ENCODE measurements around the gene ANKRD6. TPM values are rescaled to one million over a fixed set of nuclear protein-coding genes. Genes with fewer than 3 reads are reported as not detected.
A peak's percentile ranks its signal among the peaks of the same experiment; 100 is the strongest.

The ANKRD6 gene
- total RNA-seq, 1 experiment from 2014 or later, result 22.1 TPM

DNA sequence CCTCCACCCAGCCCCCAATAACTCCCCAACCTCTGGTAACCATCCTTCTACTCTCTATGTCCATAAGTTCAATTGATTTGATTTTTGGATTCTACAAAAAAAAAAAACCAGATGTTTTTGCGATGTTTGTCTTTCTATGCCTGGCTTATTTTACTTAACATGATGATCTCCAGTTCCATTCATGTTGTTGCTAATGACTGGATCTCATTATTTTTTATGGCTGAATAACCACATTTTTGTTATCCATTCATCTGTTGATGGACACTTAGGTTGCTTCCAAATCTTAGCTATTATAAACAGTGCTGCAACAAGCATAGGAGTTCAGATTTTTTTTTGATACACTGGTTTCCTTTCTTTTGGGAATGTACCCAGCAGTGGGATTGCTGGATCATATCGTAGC is 106.8 kb downstream of the ANKRD6 start:
- no peak for DNase-seq (ENCODE audit: low spot score)

DNA sequence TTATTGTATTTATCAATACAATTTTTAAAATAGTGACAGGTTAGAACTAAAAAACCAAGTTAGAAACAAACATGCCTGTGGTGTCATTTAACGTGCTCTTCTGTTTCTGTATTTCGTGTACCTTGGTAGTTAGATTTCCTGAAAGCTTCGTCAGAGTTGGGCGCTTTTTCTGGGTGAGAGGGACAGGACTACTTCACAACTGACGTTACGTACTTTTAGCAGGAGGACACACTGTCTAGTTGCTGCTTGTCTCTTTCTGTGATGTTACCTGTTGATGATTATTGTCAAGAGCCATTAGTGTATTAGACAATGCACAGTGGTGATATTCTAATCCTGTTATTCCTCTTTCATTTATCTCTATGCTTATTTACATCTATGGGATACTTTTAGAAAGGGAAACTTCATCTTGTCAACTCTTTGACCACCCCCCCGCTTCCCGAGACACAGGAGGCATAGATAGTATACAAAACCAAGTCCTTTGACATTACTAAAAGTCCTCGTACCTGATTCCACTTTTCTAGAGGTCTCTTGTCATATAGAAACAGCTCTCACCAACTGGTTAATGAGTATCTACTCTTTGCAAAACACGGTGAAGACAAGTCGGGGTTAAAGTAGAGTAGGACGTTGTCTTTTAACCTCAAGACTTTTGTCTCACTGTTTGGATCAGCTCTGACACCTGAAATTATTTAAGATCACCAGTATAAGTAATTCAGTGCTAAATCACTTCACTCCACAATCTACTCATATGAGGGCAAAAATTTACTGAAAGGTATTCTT is 109.3 kb downstream of the ANKRD6 start:
- in situ Hi-C loops (cut with HindIII; ENCODE audit: low sequenced_read_pairs), result no loop called here
- no peak for DNase-seq (ENCODE audit: low spot score)

More for the DNA sequence above, 106.8 kb downstream of the ANKRD6 start:
- in situ Hi-C loops (cut with HindIII; ENCODE audit: low sequenced_read_pairs), result no loop called here

DNA sequence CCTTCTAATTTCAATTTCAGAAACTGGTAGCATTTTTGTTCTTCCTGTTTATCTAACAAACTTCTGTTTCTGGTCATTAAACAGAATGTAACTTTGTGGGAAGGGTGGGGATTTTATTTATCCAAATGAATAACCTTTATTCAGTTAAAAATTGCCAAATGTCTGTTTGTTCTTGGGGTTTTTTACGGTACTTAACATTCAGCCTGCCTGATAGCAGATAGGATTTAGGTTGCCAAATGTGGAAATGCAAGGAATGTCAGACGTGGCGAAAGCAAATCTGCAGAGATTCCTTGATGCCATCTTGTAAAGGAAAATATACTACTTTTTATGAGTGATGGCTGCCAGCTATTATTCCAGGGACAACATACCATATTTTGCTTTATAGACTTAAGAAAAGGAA is 109.9 kb downstream of the ANKRD6 start:
- in situ Hi-C loops (cut with HindIII; ENCODE audit: low sequenced_read_pairs), result no loop called here
- no peak for DNase-seq (ENCODE audit: low spot score)

DNA sequence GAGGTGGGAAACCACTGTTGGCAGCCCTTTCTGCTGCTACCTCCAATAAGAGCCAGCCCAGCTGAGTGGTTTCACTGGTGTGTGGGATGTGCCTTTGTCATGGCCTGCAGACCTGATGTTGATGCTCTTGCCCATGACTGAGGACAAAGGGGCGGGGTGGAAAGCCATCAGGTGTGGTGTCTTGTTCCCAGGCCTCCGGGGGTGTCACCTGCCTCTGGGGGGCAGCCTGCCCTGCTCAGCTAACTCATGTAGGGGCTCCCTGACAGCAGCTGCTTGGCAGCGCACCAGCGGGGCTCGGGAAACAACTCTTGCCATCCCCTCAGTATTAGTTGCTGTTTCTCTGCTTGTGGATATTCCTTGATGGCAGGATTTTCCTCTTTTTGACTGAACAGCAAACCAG is 114.3 kb downstream of the ANKRD6 start:
- DNase-seq (ENCODE audit: low spot score), result no peak
- in situ Hi-C loops (cut with HindIII; ENCODE audit: low sequenced_read_pairs), result no loop called here

DNA sequence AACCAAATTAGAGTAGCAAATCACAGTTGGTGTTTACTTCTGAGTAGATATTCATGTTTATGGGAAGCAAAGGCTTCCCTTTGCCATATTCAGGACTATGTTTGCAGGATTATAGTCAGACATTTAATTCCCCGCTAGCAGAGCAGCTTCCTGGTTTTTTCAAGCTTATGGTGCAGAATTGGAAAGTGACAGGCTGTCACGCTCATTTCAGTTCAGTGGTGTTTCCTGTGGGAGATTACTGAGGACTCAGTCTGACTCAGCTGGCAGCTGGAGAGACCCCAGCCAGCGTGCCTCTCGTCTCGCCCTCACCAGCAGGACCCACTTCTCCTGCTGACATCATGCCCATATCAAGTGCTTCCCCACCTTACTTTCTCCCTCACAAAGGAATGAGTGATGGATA is 120.5 kb downstream of the ANKRD6 start:
- DNase-seq (ENCODE audit: low spot score), result no peak
- in situ Hi-C loops (cut with HindIII; ENCODE audit: low sequenced_read_pairs), result no loop called here

DNA sequence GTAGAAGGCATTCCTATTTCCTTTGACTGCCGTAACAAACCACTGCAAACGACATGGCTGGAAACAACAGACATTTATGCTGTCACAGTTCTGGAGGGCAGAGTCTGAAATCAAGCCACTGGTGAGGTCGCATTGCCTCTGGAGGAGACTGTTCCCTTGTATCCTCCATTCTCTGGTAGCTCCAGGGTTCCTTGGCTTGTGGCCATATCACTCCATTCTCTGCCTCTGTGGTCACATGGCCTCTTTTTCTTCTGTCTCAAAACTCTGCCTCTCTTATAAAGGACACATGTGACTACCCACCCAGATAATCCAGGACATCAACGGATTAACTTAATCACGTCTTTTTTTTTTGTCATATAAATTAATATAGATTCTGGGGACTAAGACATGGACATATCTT is 121.2 kb downstream of the ANKRD6 start:
- in situ Hi-C loops (cut with HindIII; ENCODE audit: low sequenced_read_pairs), result no loop called here
- no peak for DNase-seq (ENCODE audit: low spot score)

DNA sequence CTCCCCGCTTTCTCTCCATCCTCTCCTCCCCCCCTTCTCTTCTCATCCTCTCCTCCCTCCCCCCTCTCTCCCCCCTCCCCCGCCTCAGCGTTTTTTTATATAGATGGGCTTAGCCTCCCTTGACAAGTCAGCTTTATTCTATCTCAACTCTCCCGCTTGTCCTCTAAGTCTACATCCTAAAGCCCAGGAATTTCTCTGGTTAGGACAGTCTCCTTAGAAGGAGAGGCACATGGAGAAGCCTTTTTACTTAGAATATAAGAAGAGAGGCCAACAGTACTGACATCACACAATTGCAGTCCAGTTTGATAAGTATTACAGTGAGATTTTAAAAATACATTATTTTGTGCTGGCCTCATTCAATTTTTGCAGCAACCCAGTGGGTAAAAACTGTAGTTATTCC is 122.1 kb downstream of the ANKRD6 start:
- no peak for DNase-seq (ENCODE audit: low spot score)
- in situ Hi-C loops (cut with HindIII; ENCODE audit: low sequenced_read_pairs), result no loop called here

DNA sequence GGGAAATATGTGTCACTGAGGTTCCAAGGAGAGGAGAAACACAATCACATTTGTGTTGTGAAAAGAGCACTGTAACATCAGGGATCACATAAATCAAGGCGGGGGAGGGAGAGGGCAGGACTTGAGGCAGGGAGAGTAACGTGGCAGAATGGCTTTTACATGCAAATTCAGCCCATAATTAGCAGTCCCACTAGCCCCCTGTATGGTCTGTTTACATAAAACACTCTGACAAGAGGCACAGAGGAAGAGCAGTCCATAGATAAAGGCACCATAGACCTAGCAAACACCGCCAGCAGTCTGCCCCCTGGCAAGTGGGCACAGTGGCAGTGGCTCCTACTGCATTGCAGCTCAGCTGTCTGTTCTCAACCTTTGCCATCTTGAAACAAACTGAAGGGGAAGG is 122.9 kb downstream of the ANKRD6 start:
- in situ Hi-C loops (cut with HindIII; ENCODE audit: low sequenced_read_pairs), result no loop called here
- DNase-seq (ENCODE audit: low spot score), result no peak

DNA sequence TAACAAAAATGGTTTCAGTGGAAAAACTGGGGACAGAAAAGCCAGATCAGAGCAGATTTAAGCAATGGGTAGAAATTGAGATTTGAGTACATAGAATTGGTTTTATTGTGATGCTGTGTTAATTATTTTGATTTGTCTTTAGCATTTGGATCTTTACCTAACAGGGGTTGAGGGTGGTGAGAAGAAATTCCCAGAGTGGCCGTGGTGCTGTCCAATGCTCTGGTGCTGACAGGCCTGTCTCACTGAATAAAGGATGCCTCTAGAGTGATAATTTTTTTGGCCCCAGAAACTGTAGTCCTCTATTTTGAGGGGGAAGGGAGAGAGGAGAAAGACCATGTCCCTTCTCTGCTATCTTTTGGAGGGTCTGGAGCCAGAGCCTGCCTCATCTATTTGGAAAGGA is 126.5 kb downstream of the ANKRD6 start:
- in situ Hi-C loops (cut with HindIII; ENCODE audit: low sequenced_read_pairs), result no loop called here
- no peak for DNase-seq (ENCODE audit: low spot score)

DNA sequence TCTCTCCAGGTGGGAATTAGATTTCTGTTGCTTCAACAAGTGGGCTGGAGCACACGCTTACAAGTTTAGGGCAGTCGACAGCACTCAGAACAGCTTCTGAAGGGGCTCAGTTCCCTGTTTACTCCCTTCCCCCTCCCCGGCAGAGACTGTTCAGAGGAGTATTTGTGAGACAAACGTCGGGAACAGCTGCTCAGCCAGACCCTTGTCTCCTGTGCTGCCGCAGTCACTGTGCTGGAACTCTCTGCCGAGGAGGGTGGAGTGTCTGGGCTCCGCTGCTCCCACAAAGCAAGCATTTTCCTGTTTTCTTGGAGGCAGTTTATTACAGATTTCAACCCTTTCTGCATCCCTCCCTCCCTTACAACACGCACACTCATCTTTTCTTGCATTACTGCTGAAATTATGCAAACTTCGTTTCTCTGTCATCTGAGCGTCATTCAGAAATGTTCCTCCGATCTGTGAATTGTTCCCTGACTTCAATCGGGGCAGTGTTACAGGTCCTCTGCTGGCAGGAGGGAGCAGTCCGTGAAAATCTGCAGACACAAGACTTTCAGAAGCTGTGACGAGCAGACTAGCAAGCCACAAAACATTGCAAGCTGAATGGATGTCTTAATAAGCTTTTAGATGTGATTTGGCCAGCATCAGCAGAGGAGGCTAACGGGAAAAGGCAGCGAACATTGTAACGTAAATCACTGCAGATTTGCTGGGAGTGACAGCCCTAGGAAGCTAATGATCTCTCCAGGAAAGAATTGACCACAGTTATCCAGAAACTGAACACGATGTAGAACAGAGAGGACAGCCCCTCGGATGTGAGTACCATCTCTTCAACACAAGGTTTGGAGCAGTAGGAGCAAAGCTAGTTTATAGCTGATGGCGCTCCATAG is 129.4 kb downstream of the ANKRD6 start:
- in situ Hi-C loops (cut with HindIII; ENCODE audit: low sequenced_read_pairs), result no loop called here
- peak; percentile 84 for DNase-seq (ENCODE audit: low spot score)

DNA sequence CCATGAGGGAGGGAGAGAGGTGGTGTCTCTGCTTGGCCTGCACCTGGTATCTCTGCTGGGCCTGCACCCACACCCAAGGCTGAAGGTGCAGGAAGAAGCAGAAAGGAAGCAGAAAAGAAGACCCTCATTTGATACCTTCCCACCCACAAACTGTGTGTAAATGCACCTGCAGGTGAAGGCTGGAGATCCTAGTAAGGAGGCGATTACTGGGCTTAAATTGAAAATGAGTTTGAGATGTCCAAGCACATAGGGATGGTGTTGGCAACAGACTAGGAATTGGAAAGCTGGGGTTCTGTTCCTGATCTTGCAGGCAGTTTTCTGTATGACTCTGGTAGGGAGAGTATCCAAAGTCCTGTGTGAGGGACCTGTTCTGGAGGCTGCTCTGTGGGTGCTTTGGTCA is 130.9 kb downstream of the ANKRD6 start:
- DNase-seq (ENCODE audit: low spot score), result peak; percentile 63
- in situ Hi-C loops (cut with HindIII; ENCODE audit: low sequenced_read_pairs), result no loop called here

DNA sequence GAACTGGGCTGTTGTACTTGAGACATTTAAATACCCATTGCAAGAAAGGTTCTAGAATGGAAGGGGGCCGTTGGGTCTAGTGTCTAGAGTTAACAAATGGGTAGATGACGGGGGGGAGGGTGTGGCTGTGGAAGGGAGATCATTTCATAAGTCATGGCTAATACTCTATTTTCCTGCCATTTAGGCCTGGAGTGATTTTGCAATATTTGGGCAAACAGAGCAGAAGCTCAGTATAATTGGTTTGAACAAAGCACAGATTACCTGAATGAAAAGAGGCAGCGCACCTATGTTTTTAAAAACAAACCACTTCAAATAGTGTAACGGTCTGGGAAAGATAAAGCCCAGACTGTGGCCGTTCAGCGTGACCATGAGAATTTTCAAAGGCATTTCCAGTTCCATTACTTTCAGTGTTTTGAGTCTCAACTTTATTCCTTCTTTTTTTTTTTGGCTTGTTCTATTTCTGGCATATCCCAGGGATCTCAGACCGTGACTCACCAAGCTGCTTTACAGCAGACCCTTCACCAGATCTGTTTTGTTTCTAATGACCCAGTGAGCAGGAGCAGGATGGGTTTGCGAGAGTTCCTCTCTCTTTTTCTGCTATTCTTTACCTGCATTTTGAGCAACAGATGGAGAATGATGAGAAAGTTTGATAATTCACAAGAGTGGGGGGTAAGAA is 131.9 kb downstream of the ANKRD6 start:
- in situ Hi-C loops (cut with HindIII; ENCODE audit: low sequenced_read_pairs), result no loop called here

DNA sequence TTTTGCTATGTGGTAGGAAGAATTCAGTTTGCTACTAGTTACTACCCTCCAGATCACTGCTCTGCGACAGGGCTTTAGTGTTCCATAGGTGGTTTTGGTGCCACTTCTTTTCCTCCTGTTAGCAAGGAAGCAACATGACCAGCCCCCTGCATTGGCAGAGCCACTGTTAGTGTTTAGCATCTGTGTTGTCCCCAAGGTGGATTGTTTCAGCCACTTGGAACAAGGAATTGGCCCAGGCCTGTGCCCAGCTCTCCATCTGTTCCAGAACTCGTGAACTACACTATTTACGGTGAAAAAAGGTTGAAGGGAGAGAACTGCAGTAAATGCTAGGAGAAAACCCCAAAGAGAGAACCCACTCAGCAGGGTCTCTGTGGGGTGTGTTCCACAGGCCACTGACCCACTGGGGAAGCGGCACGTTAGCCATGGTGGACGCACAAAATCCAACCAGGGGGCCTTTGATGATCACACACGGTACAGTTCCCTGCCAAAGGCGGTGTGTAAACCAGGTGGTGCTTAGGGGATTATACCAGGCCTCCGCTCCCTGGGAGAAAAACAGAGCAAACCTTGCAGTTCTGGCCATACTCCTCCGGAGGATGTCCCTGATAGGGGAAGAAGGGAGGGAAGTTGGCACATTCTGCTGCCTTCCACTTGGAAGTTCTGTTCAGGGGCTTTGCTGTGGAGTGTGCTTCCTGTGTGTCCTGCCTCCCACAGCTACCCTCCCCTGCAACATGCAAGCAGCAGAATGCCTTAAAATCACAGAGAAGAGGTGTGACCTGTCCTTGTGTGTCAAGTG is 133.3 kb downstream of the ANKRD6 start:
- DNase-seq (ENCODE audit: low spot score), result peak; percentile 93
- in situ Hi-C loops (cut with HindIII; ENCODE audit: low sequenced_read_pairs), result no loop called here

More for the DNA sequence above, 131.9 kb downstream of the ANKRD6 start:
- peak; percentile 40 for DNase-seq (ENCODE audit: low spot score)

DNA sequence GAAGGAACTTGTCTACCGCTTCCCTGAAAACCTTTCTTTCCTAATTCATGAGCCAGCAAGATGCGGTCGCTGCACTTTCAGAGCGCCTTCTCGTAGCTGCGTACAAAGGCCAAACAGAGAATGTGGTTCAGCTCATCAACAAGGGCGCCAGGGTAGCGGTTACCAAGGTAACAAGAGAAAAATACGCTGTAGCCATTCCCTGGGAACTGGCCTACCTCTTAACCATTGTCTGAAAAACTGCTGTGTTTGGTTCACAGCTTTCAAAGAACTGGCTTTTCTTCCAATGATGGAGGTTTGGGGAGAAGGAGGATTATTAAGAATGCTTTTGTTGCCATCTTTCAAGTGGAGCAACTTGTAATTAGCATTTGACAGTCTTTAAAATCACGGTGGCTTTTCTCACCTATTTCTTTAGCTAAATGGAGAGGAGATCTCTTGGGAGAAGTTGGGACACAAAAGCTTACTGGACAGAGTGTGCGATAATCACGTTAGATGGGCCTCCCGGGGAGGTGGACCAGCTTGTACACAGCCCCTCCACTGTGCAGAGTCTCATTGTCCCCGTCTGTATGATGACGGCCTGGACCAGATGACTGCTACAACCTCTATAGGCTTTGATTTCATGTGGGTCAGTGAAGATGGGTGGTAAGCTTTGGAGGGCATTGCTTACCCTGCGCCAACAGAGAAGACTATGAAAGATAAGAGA is 134.1 kb downstream of the ANKRD6 start:
- peak; percentile 83 for DNase-seq (ENCODE audit: low spot score)
- in situ Hi-C loops (cut with HindIII; ENCODE audit: low sequenced_read_pairs), result no loop called here

DNA sequence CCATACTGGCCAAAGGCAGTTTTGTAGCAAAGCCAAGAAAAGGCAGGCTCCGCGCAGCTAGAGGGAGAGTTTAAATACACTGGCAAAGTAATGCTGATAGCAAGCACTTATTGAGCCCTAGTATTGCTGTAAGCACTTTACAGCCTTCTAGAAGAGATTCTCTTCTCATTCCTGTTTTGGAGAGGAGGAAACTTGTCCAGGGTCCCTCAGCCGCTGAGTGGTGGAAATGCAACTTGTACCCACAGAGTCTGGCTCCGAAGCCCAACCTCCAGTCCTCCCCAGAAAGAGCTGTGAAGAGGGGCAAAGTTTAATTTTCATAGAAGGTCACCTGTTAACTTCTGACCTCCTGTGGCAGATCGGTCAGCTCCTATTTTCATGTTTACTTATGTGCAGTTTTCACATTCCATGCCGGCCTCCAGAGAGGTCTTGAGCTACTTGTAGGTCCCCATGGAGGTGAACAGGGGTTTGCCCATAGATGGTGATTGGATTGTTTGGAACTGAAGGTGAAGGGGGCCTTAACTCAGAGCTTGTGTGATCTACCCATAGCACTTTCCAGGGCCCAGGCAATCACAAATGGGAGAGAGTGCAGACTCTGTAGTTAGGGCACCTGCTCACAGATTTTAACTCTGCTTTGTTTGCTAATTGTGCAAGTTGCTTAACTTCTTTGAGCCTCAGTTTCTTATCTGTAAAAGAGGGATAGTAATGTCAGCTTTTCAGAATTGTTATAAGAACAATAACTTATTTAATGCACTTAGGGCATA is 134.9 kb downstream of the ANKRD6 start:
- in situ Hi-C loops (cut with HindIII; ENCODE audit: low sequenced_read_pairs), result no loop called here
- DNase-seq (ENCODE audit: low spot score), result peak; percentile 67

DNA sequence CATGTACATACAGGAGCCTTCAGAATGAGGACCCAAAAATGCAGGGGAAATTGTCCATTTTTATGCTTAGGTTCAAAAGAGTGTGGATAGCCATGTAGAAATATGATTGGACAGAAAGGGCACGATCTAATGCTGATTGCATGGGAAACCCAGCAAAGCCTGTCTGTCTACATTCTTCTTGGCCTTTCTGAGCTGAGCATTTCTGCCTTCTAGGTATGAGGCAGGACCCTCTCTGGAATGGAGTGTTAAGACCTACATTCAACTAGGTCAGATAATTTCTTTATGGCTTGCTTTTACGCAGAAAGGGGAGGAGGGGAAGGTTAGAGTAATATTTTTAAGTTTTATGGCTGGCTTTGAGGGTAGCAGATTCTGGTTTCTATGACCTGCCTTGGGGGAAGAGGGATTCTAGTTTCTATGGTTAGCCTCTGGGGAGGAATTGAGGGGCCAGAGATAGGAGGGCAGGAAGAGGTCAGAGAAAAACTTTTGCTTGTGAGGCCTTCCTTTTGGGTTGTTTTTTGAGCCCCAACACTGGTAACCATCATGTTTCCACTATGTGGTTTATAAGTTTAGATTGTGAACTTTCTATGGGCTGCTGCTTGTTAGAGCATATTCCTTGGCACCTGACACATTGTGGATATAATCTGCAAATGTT is 142.1 kb downstream of the ANKRD6 start:
- in situ Hi-C loops (cut with HindIII; ENCODE audit: low sequenced_read_pairs), result no loop called here
- DNase-seq (ENCODE audit: low spot score), result no peak

DNA sequence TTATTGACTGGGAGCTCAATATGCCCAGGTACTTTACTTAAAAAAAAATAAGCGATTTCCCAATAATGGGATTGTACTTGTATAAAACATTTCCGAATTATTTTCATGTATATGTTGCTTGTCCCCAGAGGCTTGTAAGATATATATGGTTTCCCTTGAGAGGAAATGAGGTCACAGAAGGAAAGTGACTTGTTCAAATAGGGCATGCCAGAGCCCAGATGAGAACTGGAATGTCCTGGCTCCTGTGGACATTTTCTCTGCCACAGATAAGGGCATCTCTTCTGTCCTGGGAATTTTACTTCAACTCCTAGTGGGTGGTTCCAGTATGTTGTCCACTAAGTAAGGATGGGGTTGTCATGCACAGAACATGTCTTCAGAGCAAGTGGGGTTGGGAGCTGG is 142.6 kb downstream of the ANKRD6 start:
- in situ Hi-C loops (cut with HindIII; ENCODE audit: low sequenced_read_pairs), result no loop called here
- no peak for DNase-seq (ENCODE audit: low spot score)
